ENCODE measurements around the gene PNPO. TPM values are rescaled to one million over a fixed set of nuclear protein-coding genes. Genes with fewer than 3 reads are reported as not detected.

Gene PNPO
- total RNA-seq, 1 experiment from 2014 or later: 110 TPM

GRCh38 chr17:47961406-47961805 lies 20.0 kb downstream of the PNPO start:
- Histone ChIP-seq H3K27me3 (replicated peaks; ENCODE audit: control insufficient read depth, insufficient read depth, low read length) (no peaks in the 10 kb centered on the region), H3K36me3 (ENCODE audit: control insufficient read depth, insufficient read depth, low read length) (no peaks in the 10 kb centered on the region), H3K9me3 (no peaks in the 10 kb centered on the region), H3K4me1 (peaks cover 79% of the 10 kb centered on the region), H3K4me3 (ENCODE audit: low read depth, low read length) (no peak overlapping the region)
- H3K4me1 Mint-ChIP-seq (ENCODE audit: low read depth, unreplicated experiment): peaks cover 64% of the 10 kb centered on the region
- H3K27ac Mint-ChIP-seq (ENCODE audit: unreplicated experiment): peak overlapping the region; percentile 21
- ChIA-PET POLR2A (interaction anchor here (2.2 kb wide), 1 partner anchor 9 kb away, joined by 17 read pairs; the partner anchor contains the start of gene CDK5RAP3), CTCF (interaction anchor here (1.1 to 8.3 kb wide), 4 partner anchors 8 to 20 kb away, joined by 3 to 157 read pairs (median 19); partner anchors contain the start of genes CDK5RAP3 and PNPO)
- BruUV-seq (replicated peaks): no TSS peak
- no peak for DNase-seq
- H3K4me3 Mint-ChIP-seq (ENCODE audit: unreplicated experiment): no peak overlapping the region
- H3K27me3 Mint-ChIP-seq (ENCODE audit: insufficient read depth, unreplicated experiment): no peaks in the 10 kb centered on the region
- no peak for TF ChIP-seq CTCF (IDR thresholded peaks at IDR 0.05; ENCODE audit: insufficient read depth in 1 of 2, low read depth in 1 of 2, low read length in 1 of 2, severe bottlenecking in 1 of 2, unreplicated experiment in 1 of 2)
- intact Hi-C loops (cut with micrococcal nuclease; ENCODE audit: unreplicated experiment): no loop called here
- H3K9me3 Mint-ChIP-seq (ENCODE audit: unreplicated experiment): peaks cover 7% of the 10 kb centered on the region
- H3K36me3 Mint-ChIP-seq (ENCODE audit: insufficient read depth, unreplicated experiment): peaks cover 8% of the 10 kb centered on the region

GRCh38 chr17:47962901-47963300 lies 21.5 kb downstream of the PNPO start:
- Mint-ChIP-seq H3K4me1 (ENCODE audit: low read depth, unreplicated experiment) (peaks cover 59% of the 10 kb centered on the region), H3K27ac (ENCODE audit: unreplicated experiment) (no peak overlapping the region), H3K36me3 (ENCODE audit: insufficient read depth, unreplicated experiment) (peaks cover 8% of the 10 kb centered on the region), H3K27me3 (ENCODE audit: insufficient read depth, unreplicated experiment) (no peaks in the 10 kb centered on the region), H3K4me3 (ENCODE audit: unreplicated experiment) (no peak overlapping the region), H3K9me3 (ENCODE audit: unreplicated experiment) (peaks cover 7% of the 10 kb centered on the region)
- TF ChIP-seq CTCF (IDR thresholded peaks at IDR 0.05; ENCODE audit: insufficient read depth in 1 of 2, low read depth in 1 of 2, low read length in 1 of 2, severe bottlenecking in 1 of 2, unreplicated experiment in 1 of 2): no peak
- H3K9me3 ChIP-seq: no peaks in the 10 kb centered on the region
- DNase-seq: no peak
- ChIA-PET POLR2A (no interaction called here), CTCF (interaction anchor here (1.0 to 1.6 kb wide), 2 partner anchors 16 to 55 kb away, joined by 3 to 6 read pairs; no protein-coding TSS in a partner anchor)
- H3K4me1 ChIP-seq: peaks cover 77% of the 10 kb centered on the region
- H3K27me3 ChIP-seq (replicated peaks; ENCODE audit: control insufficient read depth, insufficient read depth, low read length): no peaks in the 10 kb centered on the region
- no peaks in the 10 kb centered on the region for H3K36me3 ChIP-seq (ENCODE audit: control insufficient read depth, insufficient read depth, low read length)
- H3K4me3 ChIP-seq (ENCODE audit: low read depth, low read length): no peak overlapping the region
- intact Hi-C loops (cut with micrococcal nuclease; ENCODE audit: unreplicated experiment): no loop called here
- BruUV-seq (replicated peaks): no TSS peak

- H3K27me3 Mint-ChIP-seq (ENCODE audit: insufficient read depth, unreplicated experiment): no peaks in the 10 kb centered on the region
- no peak for TF ChIP-seq CTCF (IDR thresholded peaks at IDR 0.05; ENCODE audit: insufficient read depth in 1 of 2, low read depth in 1 of 2, low read length in 1 of 2, severe bottlenecking in 1 of 2, unreplicated experiment in 1 of 2)
- peaks cover 11% of the 10 kb centered on the region for H3K36me3 Mint-ChIP-seq (ENCODE audit: insufficient read depth, unreplicated experiment)
- DNase-seq: no peak
- Histone ChIP-seq H3K4me3 (ENCODE audit: low read depth, low read length) (no peak overlapping the region), H3K36me3 (ENCODE audit: control insufficient read depth, insufficient read depth, low read length) (no peaks in the 10 kb centered on the region), H3K27me3 (replicated peaks; ENCODE audit: control insufficient read depth, insufficient read depth, low read length) (no peaks in the 10 kb centered on the region), H3K4me1 (peaks cover 72% of the 10 kb centered on the region), H3K9me3 (no peaks in the 10 kb centered on the region)
- H3K9me3 Mint-ChIP-seq (ENCODE audit: unreplicated experiment): peaks cover 7% of the 10 kb centered on the region
- peaks cover 48% of the 10 kb centered on the region for H3K4me1 Mint-ChIP-seq (ENCODE audit: low read depth, unreplicated experiment)
- H3K4me3 Mint-ChIP-seq (ENCODE audit: unreplicated experiment): no peak overlapping the region
- ChIA-PET CTCF (interaction anchor here (1.6 to 6.8 kb wide), 4 partner anchors 8 to 61 kb away, joined by 4 to 172 read pairs (median 8); partner anchors contain the start of gene PRR15L), POLR2A (no interaction called here)
- intact Hi-C loops (cut with micrococcal nuclease; ENCODE audit: unreplicated experiment): no loop called here
- BruUV-seq (replicated peaks): no TSS peak
- peak overlapping the region; percentile 73 for H3K27ac Mint-ChIP-seq (ENCODE audit: unreplicated experiment)
These were observed 23.5 kb downstream of the PNPO start for GRCh38 chr17:47964856-47965255.

All from Caco-2 (cell line).